Erythroblast (primary cell): ENCODE measurements around the gene PLAGL1.

Experiments used
- GATA1 ChIP-seq: IDR thresholded peaks from 2 replicates; pipeline ENCODE4 v1.6.1; 2011; ENCODE audit warnings: low read depth, mild to moderate bottlenecking, control low read depth, low read length, moderate library complexity
- POLR2A ChIP-seq: IDR thresholded peaks from 2 replicates; pipeline ENCODE4 v1.6.1; 2011; ENCODE audit warnings: mild to moderate bottlenecking, low read length

DNA sequence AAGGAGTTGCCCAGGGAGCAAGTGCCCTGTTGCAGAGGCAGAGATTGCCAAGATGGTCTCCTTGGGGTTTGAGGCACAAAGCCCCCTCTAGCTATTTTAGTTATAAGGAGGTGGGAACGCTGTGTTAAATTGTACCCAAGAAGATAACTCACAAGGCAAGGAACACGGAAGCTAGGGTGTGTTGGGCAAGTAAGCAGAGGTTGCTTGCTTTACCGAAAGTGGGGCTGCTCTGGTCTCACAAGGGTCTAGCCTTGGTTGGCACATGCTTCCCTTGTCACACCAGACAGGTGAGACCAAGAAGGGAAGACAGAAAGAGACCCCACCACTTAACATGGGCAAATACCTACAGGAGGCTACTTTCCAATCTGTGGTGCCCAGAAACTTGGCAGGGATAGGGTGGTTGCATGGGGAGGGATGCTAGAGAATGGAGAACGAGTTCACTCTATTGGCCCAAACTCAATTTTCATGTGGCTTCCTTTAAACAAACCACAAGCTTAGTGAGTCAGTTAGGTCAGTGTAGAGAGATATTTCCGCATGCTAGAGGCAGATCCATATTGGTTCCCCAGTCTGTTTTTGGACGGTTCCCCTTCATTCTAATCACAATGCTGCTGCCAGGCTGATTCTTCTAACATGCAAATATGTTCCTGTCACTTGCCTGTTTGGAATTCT, 42.4 kb downstream of the PLAGL1 start:
- TF ChIP-seq POLR2A: no peak
- TF ChIP-seq GATA1: no peak
